A673 (cell line): Measurements from ENCODE around the gene MET. TPM values are rescaled to one million over a fixed set of nuclear protein-coding genes. Genes with fewer than 3 reads are reported as not detected.

Experiments used
- BruUV-seq: library from RNA; stranded (reverse); fragments of 400-500 nt; replicated peaks from 2 replicates; lab custom pipeline; 2021; lab: Mats Ljungman, UMichigan
- CTCF ChIA-PET: fragments of 300-600 bp; sonication (Branson Sonifier 250); formaldehyde crosslinking; loops from one replicate; lab custom pipeline; 2022; ENCODE audit warnings: antibody characterized with exemption; lab: Charles Lee
- POLR2A ChIA-PET: fragments of 300-600 bp; sonication (Branson Sonifier 250); formaldehyde crosslinking; loops from one replicate; lab custom pipeline; 2022; ENCODE audit warnings: antibody characterized with exemption; ENCODE audit not compliant: low non-redundant PET; lab: Charles Lee
- DNase-seq: peaks from one replicate; pipeline ENCODE4 v3.0.0-alpha.2; 2015; ENCODE audit warnings: low spot score
- H3K27ac ChIP-seq: fragments of 200-600 bp; sonication (generic); 2 replicates; pipeline ENCODE4 v1.5.1; 2016; ENCODE audit warnings: mixed run types, low read depth, mild to moderate bottlenecking, mixed read lengths, antibody characterized with exemption, low read length; ENCODE audit not compliant: poor library complexity, severe bottlenecking
- H3K27me3 ChIP-seq: fragments of 200-600 bp; sonication (generic); replicated peaks from 2 replicates; pipeline ENCODE4 v1.6.1; 2017; ENCODE audit warnings: mixed run types, low read depth, mild to moderate bottlenecking, mixed read lengths, antibody characterized with exemption, low read length; ENCODE audit not compliant: insufficient read depth, poor library complexity
- H3K36me3 ChIP-seq: fragments of 200-600 bp; sonication (generic); 2 replicates; pipeline ENCODE4 v1.6.1; 2016; ENCODE audit warnings: mixed run types, mild to moderate bottlenecking, mixed read lengths, antibody characterized with exemption, low read length; ENCODE audit not compliant: insufficient read depth, poor library complexity, severe bottlenecking
- H3K4me1 ChIP-seq: fragments of 200-600 bp; sonication (generic); 2 replicates; pipeline ENCODE4 v1.6.1; 2017; ENCODE audit warnings: mixed run types, mild to moderate bottlenecking, mixed read lengths, antibody characterized with exemption, low read length; ENCODE audit not compliant: insufficient read depth, poor library complexity, severe bottlenecking
- H3K4me3 ChIP-seq: fragments of 200-600 bp; sonication (generic); 2 replicates; pipeline ENCODE4 v1.5.1; 2016; ENCODE audit warnings: low read depth, mixed run types, mild to moderate bottlenecking, mixed read lengths, low read length; ENCODE audit not compliant: poor library complexity, severe bottlenecking
- H3K9me3 ChIP-seq: fragments of 200-600 bp; sonication (generic); 2 replicates; pipeline ENCODE4 v1.6.1; 2016; ENCODE audit warnings: mixed run types, low read depth, mild to moderate bottlenecking, mixed read lengths, antibody characterized with exemption, low read length; ENCODE audit not compliant: poor library complexity, severe bottlenecking
- EZH2 ChIP-seq: fragments of 200-600 bp; sonication (generic); IDR thresholded peaks from 2 replicates; pipeline ENCODE4 v1.6.1; 2017; ENCODE audit warnings: borderline replicate concordance, low read depth, mild to moderate bottlenecking, mixed read lengths, antibody characterized with exemption, low read length; ENCODE audit not compliant: poor library complexity, severe bottlenecking
- intact Hi-C: fragments of 100-400 bp; cut with micrococcal nuclease; formaldehyde crosslinking; loops from one replicate; pipeline ENCODE4 v1.10.0; 2022; ENCODE audit not compliant: unreplicated experiment
- total RNA-seq: library from RNA; stranded (reverse); gene quantifications from 2 replicates; pipeline ENCODE4 v1.2.3, GENCODE V29; 2021
- TF ChIP-seq, protein P1 (sequence below): fragments of 300-800, 200-600 bp; sonication (generic); conservative IDR thresholded peaks from 2 replicates; pipeline ENCODE4 v1.5.1; 2017; ENCODE audit warnings: low read depth, mild to moderate bottlenecking, antibody characterized with exemption, low read length, moderate library complexity, mixed read lengths

MET gene
- total RNA-seq, 1 experiment from 2014 or later, result 6.8 TPM

DNA sequence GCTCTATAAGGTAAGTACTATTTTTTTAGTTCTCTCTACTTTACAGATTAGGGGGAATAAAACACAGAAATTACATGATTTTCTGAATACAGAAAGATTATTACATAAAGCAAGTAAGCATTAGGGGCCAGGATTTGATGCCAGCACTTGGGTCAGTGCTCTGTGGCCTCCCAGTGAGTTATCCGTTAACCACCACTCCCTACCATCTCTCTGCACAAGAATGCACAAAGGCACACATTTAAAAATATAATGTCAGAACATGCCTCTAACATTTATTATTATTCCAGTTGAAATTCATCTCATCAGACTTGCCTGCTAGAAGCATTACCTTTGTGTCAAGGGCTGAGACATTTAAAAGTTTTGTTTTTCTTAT is 59.0 kb downstream of the MET start:
- no TSS peak for BruUV-seq
- no peaks in the 10 kb centered on the region for H3K36me3 ChIP-seq
- ChIA-PET POLR2A (interaction anchor here (0.5 to 0.6 kb wide), 2 partner anchors 51 to 93 kb away, joined by 3 to 15 read pairs; no protein-coding TSS in a partner anchor), CTCF (no interaction called here)
- no peak overlapping the region for H3K4me3 ChIP-seq
- no peaks in the 10 kb centered on the region for H3K27me3 ChIP-seq
- no peak for TF ChIP-seq EZH2
- TF ChIP-seq, protein P1, sequence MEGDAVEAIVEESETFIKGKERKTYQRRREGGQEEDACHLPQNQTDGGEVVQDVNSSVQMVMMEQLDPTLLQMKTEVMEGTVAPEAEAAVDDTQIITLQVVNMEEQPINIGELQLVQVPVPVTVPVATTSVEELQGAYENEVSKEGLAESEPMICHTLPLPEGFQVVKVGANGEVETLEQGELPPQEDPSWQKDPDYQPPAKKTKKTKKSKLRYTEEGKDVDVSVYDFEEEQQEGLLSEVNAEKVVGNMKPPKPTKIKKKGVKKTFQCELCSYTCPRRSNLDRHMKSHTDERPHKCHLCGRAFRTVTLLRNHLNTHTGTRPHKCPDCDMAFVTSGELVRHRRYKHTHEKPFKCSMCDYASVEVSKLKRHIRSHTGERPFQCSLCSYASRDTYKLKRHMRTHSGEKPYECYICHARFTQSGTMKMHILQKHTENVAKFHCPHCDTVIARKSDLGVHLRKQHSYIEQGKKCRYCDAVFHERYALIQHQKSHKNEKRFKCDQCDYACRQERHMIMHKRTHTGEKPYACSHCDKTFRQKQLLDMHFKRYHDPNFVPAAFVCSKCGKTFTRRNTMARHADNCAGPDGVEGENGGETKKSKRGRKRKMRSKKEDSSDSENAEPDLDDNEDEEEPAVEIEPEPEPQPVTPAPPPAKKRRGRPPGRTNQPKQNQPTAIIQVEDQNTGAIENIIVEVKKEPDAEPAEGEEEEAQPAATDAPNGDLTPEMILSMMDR, result no peak
- intact Hi-C loops, result no loop called here
- no peak overlapping the region for H3K27ac ChIP-seq
- no peak for DNase-seq
- no peaks in the 10 kb centered on the region for H3K9me3 ChIP-seq
- H3K4me1 ChIP-seq, result no peaks in the 10 kb centered on the region

DNA sequence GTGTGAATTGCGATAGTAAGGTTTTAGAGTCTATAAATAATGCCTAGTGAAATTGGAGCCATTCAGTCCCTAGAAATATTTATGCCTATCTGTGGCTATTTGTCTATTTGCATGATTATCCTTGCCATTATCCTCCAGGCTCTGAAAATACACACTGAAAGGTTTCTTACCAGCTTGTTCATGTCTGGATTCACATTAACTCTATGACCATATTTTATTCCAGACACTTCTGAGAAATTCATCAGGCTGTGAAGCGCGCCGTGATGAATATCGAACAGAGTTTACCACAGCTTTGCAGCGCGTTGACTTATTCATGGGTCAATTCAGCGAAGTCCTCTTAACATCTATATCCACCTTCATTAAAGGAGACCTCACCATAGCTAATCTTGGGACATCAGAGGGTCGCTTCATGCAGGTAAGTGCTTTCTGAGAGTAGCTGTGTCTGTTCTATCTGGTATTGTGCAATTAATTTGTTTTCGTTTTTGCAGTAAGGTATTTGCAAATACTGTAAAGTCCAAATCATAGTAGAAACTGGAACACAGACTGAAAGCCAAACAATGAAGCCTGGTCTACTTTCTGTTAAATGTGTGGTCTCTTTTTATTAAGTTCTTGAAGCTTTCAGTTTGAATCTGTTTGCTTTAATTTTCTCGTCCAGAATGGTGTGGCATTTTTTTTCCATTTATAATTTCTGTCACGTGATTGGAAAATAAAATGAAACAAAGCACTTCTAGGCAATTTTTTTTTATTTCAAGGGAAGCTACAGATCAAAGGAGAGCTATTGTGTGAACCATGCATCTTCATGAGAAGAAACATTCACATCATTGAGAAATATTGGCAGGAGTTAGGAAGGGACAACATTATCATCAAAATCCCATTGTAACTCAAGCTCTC is 59.7 kb downstream of the MET start:
- intact Hi-C loops, result no loop called here
- no peaks in the 10 kb centered on the region for H3K4me1 ChIP-seq
- H3K9me3 ChIP-seq, result no peaks in the 10 kb centered on the region
- H3K36me3 ChIP-seq, result no peaks in the 10 kb centered on the region
- ChIA-PET CTCF (no interaction called here), POLR2A (interaction anchor here (0.6 kb wide), 1 partner anchor 94 kb away, joined by 3 read pairs; no protein-coding TSS in a partner anchor)
- TF ChIP-seq, protein P1, result no peak
- TF ChIP-seq EZH2, result no peak
- H3K27me3 ChIP-seq, result no peaks in the 10 kb centered on the region
- no peak overlapping the region for H3K4me3 ChIP-seq
- H3K27ac ChIP-seq, result no peak overlapping the region
- DNase-seq, result no peak
- BruUV-seq, result no TSS peak

DNA sequence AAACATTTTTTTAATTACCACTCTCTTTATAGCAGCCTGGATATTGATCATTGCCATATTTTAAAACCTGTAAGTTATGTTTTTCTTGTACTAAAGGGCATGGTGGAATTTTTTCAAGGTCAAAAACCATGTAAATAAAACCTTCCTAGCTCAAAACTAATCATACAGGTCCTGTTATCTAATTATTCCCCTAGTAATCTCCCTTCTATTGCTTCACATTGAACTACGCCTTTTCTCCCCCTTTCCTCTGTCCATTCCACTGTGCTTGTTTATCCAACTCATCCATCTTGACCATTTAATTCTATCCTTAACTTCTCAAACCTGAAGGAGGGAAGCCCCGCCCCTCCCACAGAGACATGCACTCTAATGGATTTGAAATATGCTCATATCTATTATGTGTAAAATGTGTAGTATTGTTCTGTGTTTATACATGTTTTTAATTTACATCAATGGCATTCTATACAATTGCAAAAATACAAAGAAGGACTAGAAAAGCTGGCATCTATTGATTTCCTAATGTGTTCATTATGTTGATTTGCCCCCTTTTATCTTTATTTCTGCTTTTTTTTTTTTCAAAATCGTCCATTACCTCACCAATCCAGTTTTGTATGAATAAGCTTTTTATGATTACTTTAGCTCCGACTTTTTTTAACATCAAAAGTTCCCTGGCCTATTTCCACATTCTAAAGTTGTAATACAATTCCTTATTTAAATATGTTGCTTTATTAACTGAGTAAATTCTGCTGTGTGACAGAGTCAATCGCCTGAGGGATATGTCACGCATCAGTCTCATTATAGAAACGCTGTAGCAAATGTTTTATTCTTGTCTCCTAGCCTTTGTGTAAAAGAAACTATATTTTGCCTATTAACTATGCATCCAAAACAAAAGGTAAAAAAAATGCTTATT is 61.0 kb downstream of the MET start:
- ChIA-PET POLR2A (no interaction called here), CTCF (no interaction called here)
- Histone ChIP-seq H3K27me3 (no peaks in the 10 kb centered on the region), H3K36me3 (no peaks in the 10 kb centered on the region), H3K9me3 (no peaks in the 10 kb centered on the region), H3K4me3 (no peak overlapping the region), H3K4me1 (no peaks in the 10 kb centered on the region), H3K27ac (no peak overlapping the region)
- no TSS peak for BruUV-seq
- no peak for DNase-seq
- intact Hi-C loops, result no loop called here
- TF ChIP-seq, protein P1, result no peak
- no peak for TF ChIP-seq EZH2
